ENCODE measurements around the gene AIP.

The AIP gene
- long read RNA-seq, transcript AIP-201 (6 exons, 1,221 nt), result major isoform, 591 of 617 reads
- long read RNA-seq, partial matches to known transcripts, result 8 of 617 reads
- long read RNA-seq, other reads (novel, unspliced or antisense), result 15 of 617 reads

GRCh38 chr11:67482827-67483798, at the start of gene AIP:
Gene AIP (plus strand): TSS chr11:67483026. CDS start chr11:67483159, 133 bp downstream.
- Histone ChIP-seq H3K27ac (replicated peaks) (peak within 1 kb of the TSS; percentile 66), H3K4me3 (replicated peaks; ENCODE audit: insufficient read depth, low read length) (peak within 1 kb of the TSS; percentile 48), H3K27me3 (ENCODE audit: insufficient read depth, poor library complexity, severe bottlenecking) (no peaks in the 10 kb centered on the region)
- peak; percentile 98 to 99 for DNase-seq (ENCODE audit: low read depth in 1 of 2, low spot score in 1 of 2)
- TF ChIP-seq SPI1 (IDR thresholded peaks at IDR 0.05; ENCODE audit: borderline replicate concordance, low read depth) (no peak), GABPA (IDR thresholded peaks at IDR 0.05; ENCODE audit: low read depth) (no peak), POLR2AphosphoS5 (IDR thresholded peaks at IDR 0.05; ENCODE audit: low read depth) (peak; percentile 68)
- TF ChIP-seq, protein P1, sequence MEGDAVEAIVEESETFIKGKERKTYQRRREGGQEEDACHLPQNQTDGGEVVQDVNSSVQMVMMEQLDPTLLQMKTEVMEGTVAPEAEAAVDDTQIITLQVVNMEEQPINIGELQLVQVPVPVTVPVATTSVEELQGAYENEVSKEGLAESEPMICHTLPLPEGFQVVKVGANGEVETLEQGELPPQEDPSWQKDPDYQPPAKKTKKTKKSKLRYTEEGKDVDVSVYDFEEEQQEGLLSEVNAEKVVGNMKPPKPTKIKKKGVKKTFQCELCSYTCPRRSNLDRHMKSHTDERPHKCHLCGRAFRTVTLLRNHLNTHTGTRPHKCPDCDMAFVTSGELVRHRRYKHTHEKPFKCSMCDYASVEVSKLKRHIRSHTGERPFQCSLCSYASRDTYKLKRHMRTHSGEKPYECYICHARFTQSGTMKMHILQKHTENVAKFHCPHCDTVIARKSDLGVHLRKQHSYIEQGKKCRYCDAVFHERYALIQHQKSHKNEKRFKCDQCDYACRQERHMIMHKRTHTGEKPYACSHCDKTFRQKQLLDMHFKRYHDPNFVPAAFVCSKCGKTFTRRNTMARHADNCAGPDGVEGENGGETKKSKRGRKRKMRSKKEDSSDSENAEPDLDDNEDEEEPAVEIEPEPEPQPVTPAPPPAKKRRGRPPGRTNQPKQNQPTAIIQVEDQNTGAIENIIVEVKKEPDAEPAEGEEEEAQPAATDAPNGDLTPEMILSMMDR (IDR thresholded peaks at IDR 0.05; ENCODE audit: insufficient read depth, low read length), result no peak
- TF ChIP-seq, protein P2, sequence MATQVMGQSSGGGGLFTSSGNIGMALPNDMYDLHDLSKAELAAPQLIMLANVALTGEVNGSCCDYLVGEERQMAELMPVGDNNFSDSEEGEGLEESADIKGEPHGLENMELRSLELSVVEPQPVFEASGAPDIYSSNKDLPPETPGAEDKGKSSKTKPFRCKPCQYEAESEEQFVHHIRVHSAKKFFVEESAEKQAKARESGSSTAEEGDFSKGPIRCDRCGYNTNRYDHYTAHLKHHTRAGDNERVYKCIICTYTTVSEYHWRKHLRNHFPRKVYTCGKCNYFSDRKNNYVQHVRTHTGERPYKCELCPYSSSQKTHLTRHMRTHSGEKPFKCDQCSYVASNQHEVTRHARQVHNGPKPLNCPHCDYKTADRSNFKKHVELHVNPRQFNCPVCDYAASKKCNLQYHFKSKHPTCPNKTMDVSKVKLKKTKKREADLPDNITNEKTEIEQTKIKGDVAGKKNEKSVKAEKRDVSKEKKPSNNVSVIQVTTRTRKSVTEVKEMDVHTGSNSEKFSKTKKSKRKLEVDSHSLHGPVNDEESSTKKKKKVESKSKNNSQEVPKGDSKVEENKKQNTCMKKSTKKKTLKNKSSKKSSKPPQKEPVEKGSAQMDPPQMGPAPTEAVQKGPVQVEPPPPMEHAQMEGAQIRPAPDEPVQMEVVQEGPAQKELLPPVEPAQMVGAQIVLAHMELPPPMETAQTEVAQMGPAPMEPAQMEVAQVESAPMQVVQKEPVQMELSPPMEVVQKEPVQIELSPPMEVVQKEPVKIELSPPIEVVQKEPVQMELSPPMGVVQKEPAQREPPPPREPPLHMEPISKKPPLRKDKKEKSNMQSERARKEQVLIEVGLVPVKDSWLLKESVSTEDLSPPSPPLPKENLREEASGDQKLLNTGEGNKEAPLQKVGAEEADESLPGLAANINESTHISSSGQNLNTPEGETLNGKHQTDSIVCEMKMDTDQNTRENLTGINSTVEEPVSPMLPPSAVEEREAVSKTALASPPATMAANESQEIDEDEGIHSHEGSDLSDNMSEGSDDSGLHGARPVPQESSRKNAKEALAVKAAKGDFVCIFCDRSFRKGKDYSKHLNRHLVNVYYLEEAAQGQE (IDR thresholded peaks at IDR 0.05; ENCODE audit: insufficient replicate concordance, low read depth), result peak; percentile 36

DNA sequence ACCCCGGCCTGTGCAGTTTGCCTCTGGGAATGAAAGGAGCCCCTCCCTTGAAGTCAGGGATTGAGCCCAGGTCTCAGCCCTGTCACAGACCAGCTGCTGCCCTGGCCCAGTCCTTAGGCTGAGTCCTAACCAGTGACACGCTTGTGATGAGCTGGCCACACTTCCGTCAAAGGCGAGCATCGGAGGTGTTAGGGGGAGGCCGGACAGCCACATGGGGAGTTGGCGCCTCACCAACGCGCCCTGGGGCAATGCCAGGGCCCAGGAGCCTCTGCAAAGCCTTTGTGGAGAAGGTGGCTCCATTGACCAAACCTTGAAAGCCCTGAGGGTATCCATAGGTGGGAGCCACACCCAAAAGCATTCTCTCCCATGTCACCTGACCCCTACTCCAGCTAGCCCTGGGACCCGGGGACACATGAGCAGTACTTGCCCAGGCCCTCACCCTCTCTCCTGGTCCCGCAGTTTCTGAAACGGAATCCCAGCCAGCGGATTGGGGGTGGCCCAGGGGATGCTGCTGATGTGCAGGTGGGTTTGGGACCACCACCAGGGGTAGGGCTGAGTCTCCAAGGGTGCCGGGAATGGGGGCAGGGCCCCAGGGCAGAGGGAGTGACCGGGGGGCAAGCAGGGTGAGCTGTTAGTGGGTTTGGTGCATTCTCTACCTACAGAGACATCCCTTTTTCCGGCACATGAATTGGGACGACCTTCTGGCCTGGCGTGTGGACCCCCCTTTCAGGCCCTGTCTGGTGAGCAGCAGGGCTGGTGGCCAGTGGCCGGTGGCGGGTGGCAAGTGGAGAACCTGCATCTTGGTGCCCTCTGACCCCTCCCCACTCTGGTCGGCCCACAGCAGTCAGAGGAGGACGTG, 49.1 kb upstream of the AIP start:
- no peak for DNase-seq (ENCODE audit: low read depth in 1 of 2, low spot score in 1 of 2)
- TF ChIP-seq POLR2AphosphoS5 (IDR thresholded peaks at IDR 0.05; ENCODE audit: low read depth), result 0 out of 2 replicates have a peak, but pooled peaks have one; percentile 48
- TF ChIP-seq, protein P1 (IDR thresholded peaks at IDR 0.05; ENCODE audit: insufficient read depth, low read length), result no peak
- H3K27ac ChIP-seq (replicated peaks), result peak overlapping the region; percentile 17; the same call in 1 of the 2 replicates
- no peak overlapping the region for H3K4me3 ChIP-seq (replicated peaks; ENCODE audit: insufficient read depth, low read length)
- H3K27me3 ChIP-seq (ENCODE audit: insufficient read depth, poor library complexity, severe bottlenecking), result no peaks in the 10 kb centered on the region

DNA sequence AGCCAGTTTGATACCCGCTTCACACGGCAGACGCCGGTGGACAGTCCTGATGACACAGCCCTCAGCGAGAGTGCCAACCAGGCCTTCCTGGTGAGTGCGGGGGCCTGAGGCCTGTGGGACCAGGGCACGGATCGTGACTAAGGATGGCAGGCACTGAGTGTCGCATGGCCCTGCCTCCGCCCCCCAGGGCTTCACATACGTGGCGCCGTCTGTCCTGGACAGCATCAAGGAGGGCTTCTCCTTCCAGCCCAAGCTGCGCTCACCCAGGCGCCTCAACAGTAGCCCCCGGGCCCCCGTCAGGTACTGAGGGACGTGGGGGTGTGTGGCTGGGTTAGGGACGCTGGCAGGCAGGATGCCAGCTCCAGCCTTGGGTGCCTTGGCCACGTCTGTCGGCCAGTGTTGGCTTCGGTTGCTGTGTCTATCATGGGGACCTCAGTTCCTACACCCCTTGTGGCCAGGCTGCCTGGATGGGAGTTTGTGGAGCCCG, 48.4 kb upstream of the AIP start:
- H3K4me3 ChIP-seq (replicated peaks; ENCODE audit: insufficient read depth, low read length), result no peak overlapping the region

More for the DNA sequence above, 48.4 kb upstream of the AIP start:
- TF ChIP-seq, protein P2 (IDR thresholded peaks at IDR 0.05; ENCODE audit: insufficient replicate concordance, low read depth), result no peak
- TF ChIP-seq POLR2AphosphoS5 (IDR thresholded peaks at IDR 0.05; ENCODE audit: low read depth), result peak; percentile 66
- Histone ChIP-seq H3K27me3 (ENCODE audit: insufficient read depth, poor library complexity, severe bottlenecking) (no peaks in the 10 kb centered on the region), H3K27ac (replicated peaks) (no peak overlapping the region; the same call in 1 of the 2 replicates)
- DNase-seq (ENCODE audit: low read depth in 1 of 2, low spot score in 1 of 2), result no peak
